HS-5 (cell line): ENCODE measurements around the gene RAB44.

Source experiments
- DNase-seq: peaks from one replicate; pipeline ENCODE4 v3.0.0-alpha.2; 2012; ENCODE audit warnings: low read depth

RAB44 gene

DNA sequence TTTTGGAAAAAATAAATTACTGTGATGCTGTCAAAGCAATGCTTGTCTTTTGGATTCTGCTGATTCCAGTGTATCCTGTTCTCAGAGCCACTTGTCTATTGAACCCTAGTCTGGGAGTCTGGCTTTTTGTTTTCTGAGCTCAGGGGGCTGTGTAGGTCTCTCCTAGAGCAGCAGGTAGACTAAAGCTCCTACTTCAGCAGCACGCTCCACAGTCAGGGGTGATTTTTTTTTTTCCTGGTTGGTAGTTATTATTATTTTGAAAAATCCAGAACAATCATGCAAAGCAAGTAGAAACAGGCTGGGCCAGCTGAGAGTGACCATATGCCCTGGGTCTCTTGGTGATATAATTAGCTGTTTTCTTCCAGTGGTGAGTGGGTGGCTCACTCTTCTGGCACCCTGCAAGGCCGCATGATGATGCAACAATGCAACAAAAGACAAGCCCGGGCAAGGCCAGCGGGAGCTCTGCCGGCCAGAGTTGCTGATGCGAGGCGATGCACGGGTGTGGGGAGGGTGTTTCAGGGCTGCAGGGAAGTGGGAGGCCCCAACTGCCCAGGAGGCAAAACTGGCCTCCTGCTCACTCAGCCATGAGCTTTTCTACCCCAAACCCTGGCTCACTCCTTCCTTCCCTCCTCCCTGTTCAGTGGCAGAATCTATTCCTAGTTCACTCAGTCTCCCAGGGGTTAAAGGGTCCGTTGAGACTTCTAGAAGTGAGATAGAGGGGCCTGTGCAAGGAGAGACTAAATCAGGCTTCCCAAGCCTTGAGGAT lies 30.6 kb upstream of the RAB44 start:
- DNase-seq, result no peak

DNA sequence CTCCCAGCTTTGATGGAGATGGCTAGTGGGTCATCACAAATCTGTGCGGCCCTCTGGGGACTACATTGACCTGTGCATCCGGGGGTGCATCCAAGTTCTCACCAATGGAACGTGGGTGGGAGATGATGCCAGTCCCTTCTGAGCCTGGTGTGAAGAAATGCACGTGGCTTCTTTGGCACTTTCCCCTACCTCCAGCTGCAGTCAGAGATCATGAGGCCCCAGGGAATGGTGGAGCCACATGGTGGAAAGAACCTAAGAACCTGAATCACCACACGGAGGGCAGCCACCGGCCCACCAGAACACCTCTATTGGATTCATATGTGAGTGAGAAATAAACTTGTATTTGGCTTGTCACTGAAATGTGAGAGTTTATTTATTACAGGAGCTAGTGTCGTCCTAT lies 29.0 kb upstream of the RAB44 start:
- DNase-seq, result no peak

DNA sequence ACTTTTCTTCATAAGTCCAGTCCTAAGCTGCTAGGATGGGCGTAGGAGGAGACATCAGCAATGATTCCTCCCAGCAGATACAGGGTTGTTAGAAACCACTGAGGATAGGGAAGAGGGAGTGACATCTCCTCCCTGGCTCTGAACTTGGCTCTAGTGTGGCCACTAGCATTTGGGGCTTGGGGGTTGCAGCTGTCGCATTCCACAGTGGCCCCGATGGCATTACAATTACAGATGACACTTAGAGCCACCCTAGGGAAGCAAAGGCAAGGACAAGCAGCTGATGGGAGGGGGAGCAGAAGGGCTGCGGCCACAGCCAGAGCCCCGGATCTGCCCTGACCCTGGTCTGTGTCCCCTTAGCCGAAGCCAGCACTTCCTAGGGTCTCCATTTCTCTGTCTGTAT lies 28.6 kb upstream of the RAB44 start:
- no peak for DNase-seq

DNA sequence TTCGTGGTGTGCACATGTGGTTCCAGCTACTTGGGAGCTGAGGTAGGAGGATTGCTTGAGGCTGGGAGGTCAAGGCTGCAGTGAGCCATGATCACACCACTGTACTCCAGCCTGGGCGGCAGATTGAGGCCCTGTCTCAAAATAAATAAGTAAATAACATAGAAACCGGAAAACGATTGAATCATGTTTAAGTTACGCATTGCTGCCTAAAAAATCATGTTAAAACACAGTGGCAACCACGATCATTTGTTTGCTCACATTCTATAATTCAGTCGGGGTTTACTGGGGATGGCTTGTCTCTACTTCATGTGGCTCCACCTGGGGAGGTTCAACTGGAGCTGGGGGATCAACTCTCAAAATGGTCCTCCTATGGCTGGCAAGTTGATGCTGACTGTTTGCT lies 27.4 kb upstream of the RAB44 start:
- no peak for DNase-seq

DNA sequence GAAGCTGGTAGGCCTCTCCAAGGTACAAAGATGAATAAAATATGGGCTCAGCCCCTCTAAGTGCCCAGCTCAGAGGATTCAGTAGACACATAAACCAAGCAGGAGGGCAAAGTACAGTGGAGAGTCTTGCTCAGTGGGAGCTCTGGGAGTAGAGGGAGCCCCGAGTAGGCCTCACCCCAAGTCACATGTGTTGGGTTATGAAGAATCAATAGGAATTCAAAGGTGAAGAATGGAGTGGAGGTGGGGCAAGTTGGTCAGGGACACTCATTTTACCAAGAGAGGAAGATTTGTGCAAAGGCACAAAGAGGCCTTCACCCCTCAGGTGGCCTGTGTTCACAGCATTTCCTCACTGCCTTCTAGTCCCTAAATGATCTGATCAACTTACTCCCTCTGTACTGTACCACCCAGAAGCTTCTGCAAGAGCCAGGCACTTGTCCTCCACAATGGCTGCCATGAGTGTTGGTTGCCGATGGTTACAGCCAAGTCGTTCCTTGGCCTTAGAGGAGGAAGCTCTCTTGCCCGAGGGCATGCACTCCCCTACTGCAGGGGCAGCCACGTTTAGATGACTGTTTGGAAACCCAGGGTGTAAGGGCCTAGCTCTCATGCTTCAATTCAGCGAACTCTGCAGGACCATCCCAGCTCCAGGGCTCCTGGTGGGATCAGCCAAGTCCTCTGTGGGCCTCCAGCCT lies 25.8 kb upstream of the RAB44 start:
- DNase-seq, result no peak

DNA sequence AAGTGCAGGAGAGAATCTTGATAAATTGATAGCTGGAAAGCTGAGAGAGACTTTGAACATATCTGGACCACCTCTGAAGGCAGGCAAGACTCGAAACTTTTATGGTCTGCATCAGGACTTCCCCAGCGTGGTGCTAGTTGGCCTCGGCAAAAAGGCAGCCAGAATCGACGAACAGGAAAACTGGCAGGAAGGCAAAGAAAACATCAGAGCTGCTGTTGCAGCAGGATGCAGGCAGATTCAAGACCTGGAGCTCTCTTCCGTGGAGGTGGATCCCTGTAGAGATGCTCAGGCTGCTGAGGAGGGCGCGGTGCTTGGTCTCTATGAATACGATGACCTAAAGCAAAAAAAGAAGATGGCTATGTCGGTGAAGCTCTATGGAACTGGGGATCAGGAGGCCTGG lies 23.7 kb upstream of the RAB44 start:
- DNase-seq, result no peak

DNA sequence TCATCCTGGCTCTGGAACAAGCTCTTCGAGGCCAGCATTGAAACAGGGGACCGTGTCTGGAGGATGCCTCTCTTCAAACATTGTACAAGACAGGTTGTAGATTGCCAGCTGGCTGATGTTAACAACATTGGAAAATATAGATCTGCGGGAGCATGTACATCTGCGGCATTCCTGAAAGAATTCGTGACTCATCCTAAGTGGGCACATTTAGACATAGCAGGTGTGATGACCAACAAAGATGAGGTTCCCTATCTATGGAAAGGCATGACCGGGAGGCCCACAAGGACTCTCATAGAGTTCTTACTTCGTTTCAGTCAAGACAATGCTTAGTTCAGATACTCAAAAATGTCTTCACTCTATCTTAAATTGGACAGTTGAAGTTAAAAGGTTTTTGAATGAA lies 22.7 kb upstream of the RAB44 start:
- no peak for DNase-seq

DNA sequence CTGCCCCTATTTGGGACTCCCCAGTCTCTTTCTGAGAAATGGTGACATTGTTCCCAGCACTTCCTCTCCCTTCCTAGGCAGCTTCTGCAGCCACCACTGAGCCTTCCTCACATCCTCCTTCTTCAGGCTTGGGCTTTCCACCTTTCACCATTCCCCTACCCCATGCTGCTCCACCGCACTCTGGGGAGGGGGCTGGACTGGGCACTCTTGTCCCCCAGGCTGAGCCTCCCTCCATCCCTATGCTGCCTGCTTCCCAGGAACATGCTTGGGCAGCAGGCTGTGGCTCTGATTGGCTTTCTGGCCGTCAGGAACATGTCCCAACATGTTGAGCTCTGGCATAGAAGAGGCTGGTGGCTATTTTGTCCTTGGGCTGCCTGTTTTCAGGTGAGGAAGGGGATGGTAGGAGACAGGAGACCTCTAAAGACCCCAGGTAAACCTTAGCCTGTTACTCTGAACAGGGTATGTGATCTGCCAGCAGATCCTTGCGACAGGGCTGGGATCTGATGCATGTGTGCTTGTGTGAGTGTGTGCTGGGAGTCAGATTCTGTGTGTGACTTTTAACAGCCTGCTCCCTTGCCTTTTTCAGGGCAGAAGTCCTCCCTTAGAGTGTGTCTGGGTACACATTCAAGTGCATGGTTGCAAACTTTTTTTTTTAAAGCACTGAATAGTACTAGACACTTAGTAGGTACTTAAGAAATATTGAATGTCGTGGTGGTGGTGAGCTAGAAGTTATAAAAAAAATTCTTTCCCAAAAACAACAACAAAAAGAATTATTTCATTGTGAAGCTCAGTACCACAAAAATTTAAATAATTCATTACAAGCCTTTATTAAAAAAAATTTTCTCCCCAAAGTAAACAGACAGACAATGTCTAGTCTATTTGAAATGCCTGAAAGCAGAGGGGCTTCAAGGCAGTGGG lies 21.2 kb upstream of the RAB44 start:
- DNase-seq, result no peak

DNA sequence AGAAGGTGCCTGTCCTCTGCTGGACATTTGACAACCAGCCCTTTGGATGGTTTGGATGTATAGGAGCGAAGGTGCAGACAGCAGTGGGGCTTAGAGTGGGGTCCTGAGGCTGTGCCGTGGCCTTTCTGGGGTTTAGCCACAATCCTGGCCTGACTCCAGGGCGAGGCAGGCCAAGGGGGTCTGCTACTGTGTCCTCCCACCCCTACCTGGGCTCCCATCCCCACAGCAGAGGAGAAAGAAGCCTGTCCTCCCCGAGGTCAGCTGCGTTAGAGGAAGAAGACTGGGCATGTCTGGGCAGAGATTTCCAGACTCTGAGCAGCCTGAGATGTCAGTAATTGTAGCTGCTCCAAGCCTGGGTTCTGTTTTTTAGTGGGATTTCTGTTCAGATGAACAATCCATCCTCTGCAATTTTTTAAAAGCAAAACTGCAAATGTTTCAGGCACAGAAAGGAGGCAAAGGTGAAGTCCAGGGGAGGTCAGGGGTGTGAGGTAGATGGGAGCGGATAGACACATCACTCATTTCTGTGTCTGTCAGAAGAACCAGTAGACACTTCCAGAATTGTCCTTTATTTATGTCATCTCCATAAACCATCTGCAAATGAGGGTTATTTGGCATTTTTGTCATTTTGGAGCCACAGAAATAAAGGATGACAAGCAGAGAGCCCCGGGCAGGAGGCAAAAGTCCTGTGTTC lies 20.4 kb upstream of the RAB44 start:
- no peak for DNase-seq

DNA sequence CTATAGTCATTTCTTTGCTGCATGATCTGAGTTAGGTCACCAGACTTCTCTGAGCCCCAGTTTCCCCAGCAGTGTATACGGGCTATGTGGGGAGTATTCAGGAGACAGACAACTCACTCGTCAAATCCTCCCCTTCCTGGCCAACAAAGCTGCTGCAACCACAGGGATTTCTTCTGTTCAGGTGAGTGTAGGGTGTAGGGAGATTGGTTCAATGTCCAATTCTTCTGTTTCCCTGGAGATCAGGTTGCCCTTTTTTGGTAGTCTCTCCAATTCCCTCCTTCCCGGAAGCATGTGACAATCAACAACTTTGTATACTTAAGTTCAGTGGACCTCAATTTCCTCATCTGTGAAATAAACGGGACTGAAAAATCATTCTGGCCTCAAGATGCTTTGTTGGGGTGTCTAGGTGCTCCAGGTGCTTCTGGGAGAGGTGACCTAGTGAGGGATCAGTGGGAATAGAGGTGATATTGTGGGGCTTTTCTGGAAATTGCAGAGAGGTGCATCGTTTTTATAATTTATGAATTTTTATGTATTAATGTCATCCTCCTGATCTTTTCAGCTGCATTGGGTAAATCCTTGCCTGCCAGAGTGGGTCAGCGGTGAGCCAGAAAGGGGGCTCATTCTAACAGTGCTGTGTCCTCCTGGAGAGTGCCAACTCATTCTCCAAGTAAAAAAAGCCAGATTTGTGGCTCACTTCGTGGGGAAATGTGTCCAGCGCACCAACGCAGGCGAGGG lies 19.7 kb upstream of the RAB44 start:
- DNase-seq, result no peak

DNA sequence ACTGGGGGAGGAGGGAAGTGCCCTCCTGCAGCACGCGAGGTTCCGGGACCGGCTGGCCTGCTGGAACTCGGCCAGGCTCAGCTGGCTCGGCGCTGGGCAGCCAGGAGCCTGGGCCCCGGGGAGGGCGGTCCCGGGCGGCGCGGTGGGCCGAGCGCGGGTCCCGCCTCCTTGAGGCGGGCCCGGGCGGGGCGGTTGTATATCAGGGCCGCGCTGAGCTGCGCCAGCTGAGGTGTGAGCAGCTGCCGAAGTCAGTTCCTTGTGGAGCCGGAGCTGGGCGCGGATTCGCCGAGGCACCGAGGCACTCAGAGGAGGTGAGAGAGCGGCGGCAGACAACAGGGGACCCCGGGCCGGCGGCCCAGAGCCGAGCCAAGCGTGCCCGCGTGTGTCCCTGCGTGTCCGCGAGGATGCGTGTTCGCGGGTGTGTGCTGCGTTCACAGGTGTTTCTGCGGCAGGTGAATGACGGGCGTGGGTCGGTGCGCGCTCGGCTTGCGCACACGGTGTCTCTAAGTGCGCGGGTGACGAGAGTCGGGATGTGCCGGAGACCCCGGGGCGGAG lies 19.1 kb upstream of the RAB44 start, which contains the start of gene CDKN1A:
TSS of gene CDKN1A (plus strand) at position 227 of the 555 bp plus-strand sequence. CDS start 5,388 bp downstream, outside the sequence.
- DNase-seq, result no peak

DNA sequence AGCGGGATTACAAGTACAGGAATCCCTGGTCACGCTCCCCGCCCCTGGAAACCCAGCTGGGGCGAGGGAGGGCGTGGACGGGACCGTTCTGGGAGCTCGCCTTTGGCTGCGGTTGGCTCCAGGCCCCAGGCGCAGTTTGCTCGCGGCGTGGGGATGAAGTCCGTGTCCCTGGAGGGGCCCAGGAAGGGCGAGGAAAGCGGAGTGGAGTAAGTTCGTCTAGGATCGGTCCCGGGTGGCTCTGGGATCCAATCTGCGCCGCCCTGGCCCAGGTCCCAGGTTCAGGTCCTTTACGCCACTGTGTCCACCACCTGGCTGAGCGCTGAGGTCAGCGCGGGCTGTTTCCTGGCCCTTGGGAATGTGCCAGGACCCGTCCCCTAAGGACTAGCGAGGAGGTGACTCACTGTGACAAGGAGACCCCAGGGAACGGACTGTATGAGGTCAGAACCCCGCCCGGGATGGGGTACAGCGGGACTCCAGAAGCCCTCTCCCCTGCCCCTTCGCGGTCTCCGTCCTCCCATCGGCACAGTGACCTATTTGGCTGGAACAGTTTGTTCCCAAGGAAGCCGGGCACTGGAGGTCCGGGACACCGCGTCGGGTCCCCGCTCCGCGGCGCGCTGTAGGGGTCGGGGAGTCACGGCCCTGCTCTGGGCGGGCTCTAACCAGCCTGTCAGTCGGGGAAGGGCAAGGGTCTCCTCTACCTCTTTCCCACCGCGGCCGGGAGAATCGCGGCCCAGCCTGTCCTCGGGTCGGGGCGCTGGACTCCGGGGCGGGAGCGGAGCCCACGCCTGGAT lies 18.4 kb upstream of the RAB44 start:
- no peak for DNase-seq

DNA sequence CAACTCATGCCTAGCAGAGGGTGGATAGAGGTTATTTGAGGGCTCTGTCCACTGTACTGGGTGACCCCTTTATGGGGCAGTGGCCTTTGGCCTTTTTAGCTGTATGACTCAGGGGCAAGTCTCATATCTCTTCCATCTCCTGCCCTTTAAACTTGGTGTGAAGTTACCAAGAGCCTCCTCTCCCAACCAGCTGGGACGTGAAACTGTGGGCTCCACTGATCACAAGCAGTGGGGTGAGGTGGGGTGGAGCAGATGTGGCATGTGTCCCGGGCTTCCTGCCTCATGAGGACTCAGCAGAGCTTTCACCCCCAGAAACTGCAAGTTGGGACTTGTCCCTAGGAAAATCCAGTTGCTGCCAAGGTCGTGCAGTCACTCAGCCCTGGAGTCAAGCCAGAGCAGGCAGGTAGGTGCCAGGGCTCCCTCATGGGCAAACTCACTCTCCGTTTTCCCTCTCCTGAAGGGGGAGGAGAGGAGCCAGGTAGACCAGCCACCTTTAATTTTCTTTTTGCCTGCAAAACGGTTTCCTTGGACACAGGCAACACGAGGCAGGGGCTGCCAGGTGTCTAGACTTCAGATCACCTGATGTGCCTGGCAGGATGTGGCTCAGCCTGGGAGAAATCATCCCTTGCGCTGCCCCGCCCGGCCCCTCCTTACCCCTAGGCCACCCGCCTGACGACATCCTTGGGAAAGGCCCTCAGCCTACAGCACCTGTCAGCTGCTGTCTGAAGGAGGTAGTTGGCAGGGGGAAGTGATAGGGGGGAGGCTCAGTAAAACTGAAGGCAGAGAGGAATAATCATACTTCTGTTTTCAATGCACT lies 15.1 kb upstream of the RAB44 start:
- no peak for DNase-seq

DNA sequence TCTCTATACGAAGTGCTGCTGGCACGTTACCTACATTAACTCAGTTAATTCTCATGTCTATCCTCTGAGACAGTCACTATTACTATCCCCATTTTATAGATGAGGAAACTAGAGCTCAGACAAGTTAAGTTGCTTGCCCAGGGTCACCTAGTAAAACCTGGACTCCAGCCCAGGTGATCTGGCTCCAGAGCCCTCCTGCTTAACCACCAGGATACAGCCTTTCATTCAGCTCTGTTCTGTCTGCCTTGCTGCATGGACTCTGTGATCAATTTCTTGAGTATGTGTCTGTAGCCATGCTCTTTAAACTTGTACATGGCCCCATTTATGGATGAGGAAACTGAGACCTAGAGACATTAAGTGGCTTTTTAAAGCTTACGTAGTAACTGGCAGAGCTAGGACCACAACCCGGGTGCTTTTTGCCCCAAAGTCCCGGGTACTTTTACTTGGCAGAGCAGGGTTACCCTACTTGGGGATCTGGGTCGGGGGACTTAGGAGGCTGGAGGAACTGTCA lies 14.4 kb upstream of the RAB44 start:
- no peak for DNase-seq

DNA sequence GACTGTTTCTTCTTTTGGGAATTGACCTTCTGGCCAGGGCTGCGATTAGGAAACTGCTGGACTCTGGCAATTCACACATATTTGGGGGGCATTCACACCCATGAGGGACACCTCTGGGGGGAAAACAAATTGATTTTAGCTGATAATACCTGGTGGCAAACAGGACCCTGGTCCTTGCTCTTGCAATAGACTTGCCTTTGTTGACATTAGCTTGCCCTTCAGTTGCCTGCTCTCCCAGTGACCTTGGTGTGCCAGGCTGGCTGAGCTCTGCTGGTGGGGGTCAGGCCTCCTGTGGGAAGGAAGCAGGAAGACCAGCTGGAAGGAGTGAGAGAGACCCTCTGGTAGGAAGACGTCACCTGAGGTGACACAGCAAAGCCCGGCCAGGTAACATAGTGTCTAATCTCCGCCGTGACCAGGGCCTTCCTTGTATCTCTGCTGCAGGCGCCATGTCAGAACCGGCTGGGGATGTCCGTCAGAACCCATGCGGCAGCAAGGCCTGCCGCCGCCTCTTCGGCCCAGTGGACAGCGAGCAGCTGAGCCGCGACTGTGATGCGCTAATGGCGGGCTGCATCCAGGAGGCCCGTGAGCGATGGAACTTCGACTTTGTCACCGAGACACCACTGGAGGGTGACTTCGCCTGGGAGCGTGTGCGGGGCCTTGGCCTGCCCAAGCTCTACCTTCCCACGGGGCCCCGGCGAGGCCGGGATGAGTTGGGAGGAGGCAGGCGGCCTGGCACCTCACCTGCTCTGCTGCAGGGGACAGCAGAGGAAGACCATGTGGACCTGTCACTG lies 13.8 kb upstream of the RAB44 start:
- DNase-seq, result no peak

DNA sequence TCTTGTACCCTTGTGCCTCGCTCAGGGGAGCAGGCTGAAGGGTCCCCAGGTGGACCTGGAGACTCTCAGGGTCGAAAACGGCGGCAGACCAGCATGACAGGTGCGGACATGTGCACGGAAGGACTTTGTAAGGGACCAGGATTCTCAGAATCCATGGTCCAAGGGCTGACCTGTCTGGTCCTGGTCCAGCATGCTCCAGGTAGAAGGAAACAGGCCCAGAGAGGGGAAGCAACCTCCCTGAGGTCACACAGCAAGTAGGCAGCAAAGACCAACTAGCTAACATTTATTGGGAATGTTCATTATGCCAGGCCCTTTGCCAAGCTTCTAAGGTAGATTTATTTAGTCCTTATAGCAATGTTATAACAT lies 13.2 kb upstream of the RAB44 start:
- no peak for DNase-seq

DNA sequence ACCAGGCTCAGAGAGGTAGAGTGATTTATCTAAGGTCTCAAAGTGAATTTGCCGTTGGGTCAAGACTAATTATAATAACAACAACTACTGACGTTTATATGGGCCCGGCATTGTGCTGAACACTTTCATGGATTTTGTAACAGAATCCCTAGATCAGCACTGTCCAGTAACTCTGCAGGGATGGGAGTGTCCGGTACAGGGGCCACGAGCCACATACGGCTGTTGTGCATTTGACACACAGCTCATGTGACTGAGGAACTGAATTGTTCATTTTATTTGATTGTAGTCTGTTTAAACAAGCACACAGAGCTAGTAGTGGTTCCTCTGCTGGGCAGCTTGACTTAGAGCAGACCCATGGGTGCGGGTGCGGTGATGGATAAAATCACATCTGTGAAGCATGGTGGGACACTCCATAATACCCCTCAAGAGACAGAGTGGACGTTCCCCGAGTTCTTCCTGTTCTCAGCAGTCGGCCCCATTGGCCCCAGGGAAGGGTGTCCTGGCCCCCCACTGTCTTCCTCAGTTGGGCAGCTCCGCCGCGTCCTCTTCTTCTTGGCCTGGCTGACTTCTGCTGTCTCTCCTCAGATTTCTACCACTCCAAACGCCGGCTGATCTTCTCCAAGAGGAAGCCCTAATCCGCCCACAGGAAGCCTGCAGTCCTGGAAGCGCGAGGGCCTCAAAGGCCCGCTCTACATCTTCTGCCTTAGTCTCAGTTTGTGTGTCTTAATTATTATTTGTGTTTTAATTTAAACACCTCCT lies 12.3 kb upstream of the RAB44 start:
- no peak for DNase-seq
